BE2C (cell line): ENCODE measurements around the gene TAGAP.

Experiments used
- DNase-seq: peaks from one replicate; pipeline ENCODE4 v3.0.0-alpha.2; 2020
- H3K27me3 ChIP-seq: fragments of 250-450 bp; sonication (Bioruptor Pico); 2 replicates; pipeline ENCODE4 v1.5.1; 2020; ENCODE audit warnings: mild to moderate bottlenecking
- H3K36me3 ChIP-seq: fragments of 250-450 bp; sonication (Bioruptor Pico); 2 replicates; pipeline ENCODE4 v1.5.1; 2020; ENCODE audit warnings: mild to moderate bottlenecking
- H3K4me1 ChIP-seq: fragments of 250-450 bp; sonication (Bioruptor Pico); 2 replicates; pipeline ENCODE4 v1.5.1; 2020
- H3K4me3 ChIP-seq: 2 replicates; pipeline ENCODE4 v1.5.1; 2011; ENCODE audit warnings: low read depth, low read length
- H3K9me3 ChIP-seq: fragments of 250-450 bp; sonication (Bioruptor Pico); 2 replicates; pipeline ENCODE4 v1.5.1; 2020
- CTCF ChIP-seq: IDR thresholded peaks from 2 replicates; pipeline ENCODE4 v1.5.1; 2012; ENCODE audit warnings: mild to moderate bottlenecking, low read depth, low read length

The TAGAP gene

GRCh38 chr6:159074876-159075275 is 30.1 kb upstream of the TAGAP start:
- no peak for DNase-seq
- no peaks in the 10 kb centered on the region for H3K36me3 ChIP-seq
- H3K4me3 ChIP-seq = no peak overlapping the region
- H3K9me3 ChIP-seq = no peaks in the 10 kb centered on the region
- H3K27me3 ChIP-seq = peaks cover 27% of the 10 kb centered on the region
- TF ChIP-seq CTCF = no peak
- no peaks in the 10 kb centered on the region for H3K4me1 ChIP-seq

GRCh38 chr6:159074120-159074684 is 29.4 kb upstream of the TAGAP start:
- H3K4me3 ChIP-seq = peak overlapping the region; percentile 68
- H3K9me3 ChIP-seq = no peaks in the 10 kb centered on the region
- H3K27me3 ChIP-seq = peaks cover 31% of the 10 kb centered on the region
- H3K36me3 ChIP-seq = no peaks in the 10 kb centered on the region
- no peaks in the 10 kb centered on the region for H3K4me1 ChIP-seq
- peak; percentile 46 for DNase-seq
- no peak for TF ChIP-seq CTCF

GRCh38 chr6:159071843-159072769 is 27.3 kb upstream of the TAGAP start:
- H3K36me3 ChIP-seq = no peaks in the 10 kb centered on the region
- TF ChIP-seq CTCF = no peak
- no peaks in the 10 kb centered on the region for H3K9me3 ChIP-seq
- H3K4me1 ChIP-seq = no peaks in the 10 kb centered on the region
- H3K4me3 ChIP-seq = no peak overlapping the region
- H3K27me3 ChIP-seq = peaks cover 34% of the 10 kb centered on the region
- no peak for DNase-seq

- no peak for TF ChIP-seq CTCF
- no peaks in the 10 kb centered on the region for H3K4me1 ChIP-seq
- no peak for DNase-seq
- H3K4me3 ChIP-seq = no peak overlapping the region
- no peaks in the 10 kb centered on the region for H3K9me3 ChIP-seq
- peaks cover 56% of the 10 kb centered on the region for H3K27me3 ChIP-seq
- H3K36me3 ChIP-seq = no peaks in the 10 kb centered on the region
These were observed 24.2 kb upstream of the TAGAP start for GRCh38 chr6:159068904-159069578.

GRCh38 chr6:159067334-159067733 is 22.5 kb upstream of the TAGAP start:
- no peak for DNase-seq
- H3K27me3 ChIP-seq = peaks cover 73% of the 10 kb centered on the region
- no peak overlapping the region for H3K4me3 ChIP-seq
- no peak for TF ChIP-seq CTCF
- H3K4me1 ChIP-seq = no peaks in the 10 kb centered on the region
- H3K36me3 ChIP-seq = no peaks in the 10 kb centered on the region
- H3K9me3 ChIP-seq = no peaks in the 10 kb centered on the region
